Retinal pigment epithelial cell (primary cell): Measurements from ENCODE around the gene ONECUT2.

Experiments
- DNase-seq: peaks from one replicate; pipeline ENCODE4 v3.0.0-alpha.2; 2010; ENCODE audit warnings: low read depth
- H3K4me3 ChIP-seq: 2 replicates; pipeline ENCODE4 v1.5.1; 2011; ENCODE audit warnings: mild to moderate bottlenecking, low read length, control low read depth, moderate library complexity
- CTCF ChIP-seq: conservative IDR thresholded peaks from 2 replicates; pipeline ENCODE4 v1.5.1; 2011; ENCODE audit warnings: low read depth, low read length, control low read depth, inconsistent platforms

The ONECUT2 gene

GRCh38 chr18:57410749-57411148 is 24.4 kb upstream of the ONECUT2 start:
- no peak overlapping the region for H3K4me3 ChIP-seq
- no peak for DNase-seq
- no peak for TF ChIP-seq CTCF

- no peak for TF ChIP-seq CTCF
- no peak for DNase-seq
Observed at GRCh38 chr18:57416542-57416941, 18.6 kb upstream of the ONECUT2 start.

GRCh38 chr18:57422313-57422872 is 12.8 kb upstream of the ONECUT2 start:
- no peak for DNase-seq
- H3K4me3 ChIP-seq, result no peak overlapping the region
- no peak for TF ChIP-seq CTCF

More at GRCh38 chr18:57416542-57416941, 18.6 kb upstream of the ONECUT2 start:
- no peak overlapping the region for H3K4me3 ChIP-seq

- no peak overlapping the region for H3K4me3 ChIP-seq
- TF ChIP-seq CTCF, result no peak
- no peak for DNase-seq
Observed at GRCh38 chr18:57423821-57424220, 11.4 kb upstream of the ONECUT2 start.

- no peak for DNase-seq
- H3K4me3 ChIP-seq, result no peak overlapping the region
- no peak for TF ChIP-seq CTCF
Observed at GRCh38 chr18:57425096-57425495, 10.1 kb upstream of the ONECUT2 start.

- DNase-seq, result no peak
- H3K4me3 ChIP-seq, result no peak overlapping the region
- no peak for TF ChIP-seq CTCF
Observed at GRCh38 chr18:57426187-57426586, 9.0 kb upstream of the ONECUT2 start.

GRCh38 chr18:57427429-57428201 is 7.6 kb upstream of the ONECUT2 start:
- no peak for DNase-seq
- H3K4me3 ChIP-seq, result no peak overlapping the region
- TF ChIP-seq CTCF, result no peak
